GM12878 (cell line): Measurements from ENCODE around the gene SLC9C2.
"Not testable (repeated sequence)": the region's sequence is repeated elsewhere in the genome, so short reads cannot be mapped to it uniquely, and the experiment has no call there.

Experiments used
- BHLHE40 ChIP-seq, 2 experiments: fragments of 450-650 bp in 1 of 2; IDR thresholded peaks; 2 replicates each; pipeline ENCODE4 v1.6.1; 2011 to 2017; ENCODE audit warnings: low read depth in 2 of 2, borderline replicate concordance in 1 of 2, improper control_type of control experiment in 1 of 2, low read length in 1 of 2, mild to moderate bottlenecking in 1 of 2
- CBX3 ChIP-seq: fragments of 200-600 bp; sonication (generic); IDR thresholded peaks from 2 replicates; pipeline ENCODE4 v1.6.1; 2016; ENCODE audit warnings: low read depth, borderline replicate concordance
- POLR2A ChIP-seq: IDR thresholded peaks from 2 replicates; pipeline ENCODE4 v1.6.1; 2011; ENCODE audit warnings: low read depth, mild to moderate bottlenecking, low read length
- SMAD1 ChIP-seq: fragments of 450-650 bp; IDR thresholded peaks from 2 replicates; pipeline ENCODE4 v1.6.1; 2018; ENCODE audit warnings: mild to moderate bottlenecking, low read depth; ENCODE audit not compliant: partially characterized antibody
- SRF ChIP-seq, 2 experiments: IDR thresholded peaks; 2 replicates each; pipeline ENCODE4 v1.6.1; 2011; ENCODE audit warnings: low read depth in 2 of 2, low read length in 2 of 2, mild to moderate bottlenecking in 1 of 2, moderate library complexity in 1 of 2
- TCF7 ChIP-seq: IDR thresholded peaks from 2 replicates; pipeline ENCODE4 v1.6.1; 2014; ENCODE audit warnings: antibody characterized with exemption, borderline replicate concordance
- ZBED1 ChIP-seq: IDR thresholded peaks from 2 replicates; pipeline ENCODE4 v1.6.1; 2016; ENCODE audit warnings: borderline replicate concordance
- ZNF217 ChIP-seq: fragments of 450-650 bp; IDR thresholded peaks from 2 replicates; pipeline ENCODE4 v1.6.1; 2017; ENCODE audit warnings: antibody characterized with exemption, mild to moderate bottlenecking
- TF ChIP-seq, protein P1 (sequence below): IDR thresholded peaks from 2 replicates; pipeline ENCODE4 v1.6.1; 2012; ENCODE audit warnings: low read length, inconsistent platforms

DNA sequence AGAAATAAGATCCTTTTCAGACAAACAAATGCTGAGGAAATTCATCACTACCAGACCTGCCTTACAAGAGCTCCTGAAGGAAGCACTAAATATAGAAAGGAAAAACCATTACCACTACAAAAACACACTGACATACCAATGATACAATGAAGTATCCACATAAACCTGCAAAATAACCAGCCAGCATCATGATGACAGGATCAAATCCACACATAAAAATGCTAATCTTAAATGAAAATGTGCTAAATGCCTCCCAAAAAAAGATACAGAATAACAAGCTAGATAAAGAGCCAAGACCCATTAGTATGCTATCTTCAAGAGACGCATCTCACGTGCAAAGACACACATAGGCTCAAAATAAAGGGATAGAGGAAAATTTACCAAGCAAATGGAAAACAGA, 140.2 kb downstream of the SLC9C2 start:
- not testable (repeated sequence) for TF ChIP-seq CBX3; POLR2A; SMAD1; ZBED1; TCF7; ZNF217; SRF (IDR thresholded peaks at IDR 0.05; ENCODE audit: low read depth in 2 of 2, low read length in 2 of 2); BHLHE40 (IDR thresholded peaks at IDR 0.05; ENCODE audit: borderline replicate concordance in 1 of 2, low read depth in 2 of 2, low read length in 1 of 2)
- TF ChIP-seq, protein P1, sequence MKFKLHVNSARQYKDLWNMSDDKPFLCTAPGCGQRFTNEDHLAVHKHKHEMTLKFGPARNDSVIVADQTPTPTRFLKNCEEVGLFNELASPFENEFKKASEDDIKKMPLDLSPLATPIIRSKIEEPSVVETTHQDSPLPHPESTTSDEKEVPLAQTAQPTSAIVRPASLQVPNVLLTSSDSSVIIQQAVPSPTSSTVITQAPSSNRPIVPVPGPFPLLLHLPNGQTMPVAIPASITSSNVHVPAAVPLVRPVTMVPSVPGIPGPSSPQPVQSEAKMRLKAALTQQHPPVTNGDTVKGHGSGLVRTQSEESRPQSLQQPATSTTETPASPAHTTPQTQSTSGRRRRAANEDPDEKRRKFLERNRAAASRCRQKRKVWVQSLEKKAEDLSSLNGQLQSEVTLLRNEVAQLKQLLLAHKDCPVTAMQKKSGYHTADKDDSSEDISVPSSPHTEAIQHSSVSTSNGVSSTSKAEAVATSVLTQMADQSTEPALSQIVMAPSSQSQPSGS, result not testable (repeated sequence)
